ENCODE results near the gene NPL. TPM values are rescaled to one million over a fixed set of nuclear protein-coding genes. Genes with fewer than 3 reads are reported as not detected.

Gene NPL
- total RNA-seq, 3 donors from 2014 or later (not counting 1 experiment from before 2014, with no cell fraction given) = 5.2 to 10.6 (median 6.8) TPM

- Mint-ChIP-seq H3K4me1 (no peaks in the 10 kb centered on the region), H3K9me3 (no peaks in the 10 kb centered on the region), H3K36me3 (no peaks in the 10 kb centered on the region), H3K27me3 (ENCODE audit: low read depth in 2 of 2) (peaks cover 2 to 6% of the 10 kb centered on the region in 2 donors), H3K27ac (no peak overlapping the region), H3K4me3 (no peak overlapping the region)
- WGBS (ENCODE audit: insufficient coverage) = 57% methylated on average over 1 of the region's 2 CpGs
- DNase-seq (no peak), ATAC-seq (no peak)
- Histone ChIP-seq H3K9me3 (ENCODE audit: control insufficient read depth, insufficient read depth, low read length) (no peaks in the 10 kb centered on the region), H3K27ac (ENCODE audit: low read length) (no peak overlapping the region), H3K27me3 (ENCODE audit: control insufficient read depth, insufficient read depth, low read length) (no peaks in the 10 kb centered on the region), H3K4me3 (ENCODE audit: low read length) (no peak overlapping the region), H3K4me1 (ENCODE audit: control insufficient read depth, insufficient read depth, low read length) (no peaks in the 10 kb centered on the region), H3K36me3 (ENCODE audit: control insufficient read depth, insufficient read depth, low read length) (no peaks in the 10 kb centered on the region)
- TF ChIP-seq CTCF (IDR thresholded peaks at IDR 0.05) = no peak
- intact Hi-C loops (cut with micrococcal nuclease) = no loop called here
Measured at GRCh38 chr1:182826892-182827291, 37.3 kb downstream of the NPL start.

- no peak overlapping the region for H3K27ac ChIP-seq (ENCODE audit: low read length)
- H3K27me3 ChIP-seq (ENCODE audit: control insufficient read depth, insufficient read depth, low read length) = no peaks in the 10 kb centered on the region
- H3K36me3 ChIP-seq (ENCODE audit: control insufficient read depth, insufficient read depth, low read length) = no peaks in the 10 kb centered on the region
- peaks cover 0 to 2% of the 10 kb centered on the region in 2 donors for H3K27me3 Mint-ChIP-seq (ENCODE audit: low read depth in 2 of 2)
- DNase-seq = no peak
- no peaks in the 10 kb centered on the region for H3K9me3 Mint-ChIP-seq
- H3K9me3 ChIP-seq (ENCODE audit: control insufficient read depth, insufficient read depth, low read length) = no peaks in the 10 kb centered on the region
- intact Hi-C loops (cut with micrococcal nuclease) = no loop called here
- no peaks in the 10 kb centered on the region for H3K4me1 Mint-ChIP-seq
- H3K4me3 ChIP-seq (ENCODE audit: low read length) = no peak overlapping the region
- ATAC-seq = no peak
- WGBS (ENCODE audit: insufficient coverage) = 46% methylated on average over 5 of the region's 5 CpGs
- no peak for TF ChIP-seq CTCF (IDR thresholded peaks at IDR 0.05)
- no peaks in the 10 kb centered on the region for H3K4me1 ChIP-seq (ENCODE audit: control insufficient read depth, insufficient read depth, low read length)
- H3K36me3 Mint-ChIP-seq = no peaks in the 10 kb centered on the region
- no peak overlapping the region for H3K4me3 Mint-ChIP-seq
- no peak overlapping the region for H3K27ac Mint-ChIP-seq
Measured at GRCh38 chr1:182829285-182829932, 39.8 kb downstream of the NPL start.

- ATAC-seq = no peak
- Mint-ChIP-seq H3K9me3 (no peaks in the 10 kb centered on the region), H3K27me3 (ENCODE audit: low read depth in 2 of 2) (peaks cover 4 to 8% of the 10 kb centered on the region in 2 donors), H3K4me3 (no peak overlapping the region), H3K36me3 (no peaks in the 10 kb centered on the region), H3K27ac (no peak overlapping the region), H3K4me1 (no peaks in the 10 kb centered on the region)
- Histone ChIP-seq H3K4me1 (ENCODE audit: control insufficient read depth, insufficient read depth, low read length) (no peaks in the 10 kb centered on the region), H3K36me3 (ENCODE audit: control insufficient read depth, insufficient read depth, low read length) (no peaks in the 10 kb centered on the region), H3K4me3 (ENCODE audit: low read length) (no peak overlapping the region), H3K27ac (ENCODE audit: low read length) (no peak overlapping the region), H3K27me3 (ENCODE audit: control insufficient read depth, insufficient read depth, low read length) (no peaks in the 10 kb centered on the region), H3K9me3 (ENCODE audit: control insufficient read depth, insufficient read depth, low read length) (no peaks in the 10 kb centered on the region)
- no peak for DNase-seq
- intact Hi-C loops (cut with micrococcal nuclease) = loop anchor here (10.0 kb wide), 1 partner anchor 642 kb away; the partner anchor contains the start of gene SMG7
- TF ChIP-seq CTCF (IDR thresholded peaks at IDR 0.05) = no peak
Measured at GRCh38 chr1:182833271-182833670, 43.7 kb downstream of the NPL start.

- no peak for TF ChIP-seq CTCF (IDR thresholded peaks at IDR 0.05)
- Mint-ChIP-seq H3K4me3 (no peak overlapping the region), H3K9me3 (no peaks in the 10 kb centered on the region), H3K27me3 (ENCODE audit: low read depth in 2 of 2) (peaks cover 4 to 8% of the 10 kb centered on the region in 2 donors), H3K27ac (no peak overlapping the region), H3K4me1 (peaks cover 6 to 7% of the 10 kb centered on the region in 2 donors), H3K36me3 (no peaks in the 10 kb centered on the region)
- ATAC-seq = no peak
- intact Hi-C loops (cut with micrococcal nuclease) = loop anchor here (10.0 kb wide), 1 partner anchor 640 kb away; the partner anchor contains the start of gene SMG7
- H3K27ac ChIP-seq (ENCODE audit: low read length) = no peak overlapping the region
- H3K27me3 ChIP-seq (ENCODE audit: control insufficient read depth, insufficient read depth, low read length) = no peaks in the 10 kb centered on the region
- 97% methylated on average over 2 of the region's 2 CpGs for WGBS (ENCODE audit: insufficient coverage)
- H3K4me3 ChIP-seq (ENCODE audit: low read length) = no peak overlapping the region
- DNase-seq = no peak
- H3K9me3 ChIP-seq (ENCODE audit: control insufficient read depth, insufficient read depth, low read length) = no peaks in the 10 kb centered on the region
- H3K4me1 ChIP-seq (ENCODE audit: control insufficient read depth, insufficient read depth, low read length) = peaks cover 7% of the 10 kb centered on the region
- no peaks in the 10 kb centered on the region for H3K36me3 ChIP-seq (ENCODE audit: control insufficient read depth, insufficient read depth, low read length)
Measured at GRCh38 chr1:182834326-182834725, 44.8 kb downstream of the NPL start.

Data from natural killer cell (primary cell).